ENCODE measurements around the gene MRPL34.

GRCh38 chr19:17331045-17331558 is 25.4 kb downstream of the MRPL34 start:
- TF ChIP-seq CTCF (IDR thresholded peaks at IDR 0.05; ENCODE audit: low read depth, low read length, missing input control) (no peak), REST (IDR thresholded peaks at IDR 0.05) (no peak), JUND (IDR thresholded peaks at IDR 0.05) (no peak), TAF1 (conservative IDR thresholded peaks at IDR 0.05) (no peak), RAD21 (IDR thresholded peaks at IDR 0.05) (no peak), ZBTB33 (IDR thresholded peaks at IDR 0.05) (no peak), MAX (IDR thresholded peaks at IDR 0.05) (no peak)
